Esophagus squamous epithelium (tissue), 5 donors: ENCODE data around the gene MPV17L2. TPM values are rescaled to one million over a fixed set of nuclear protein-coding genes. Genes with fewer than 3 reads are reported as not detected.

Experiments used
- DNase-seq: peaks from one replicate; lab custom pipeline; 2025; lab: John Stamatoyannopoulos, UW
- H3K27ac ChIP-seq, 4 donors: fragments of 200-600 bp; sonication (generic); one replicate each; pipeline ENCODE4 v1.5.1; 2016 to 2019; ENCODE audit warnings: mild to moderate bottlenecking in 1 of 4
- H3K27me3 ChIP-seq, 4 donors: fragments of 200-600 bp; sonication (generic); 1 replicate in 3 of 4; 2 replicates in 1 of 4; pipeline versions ENCODE4 v1.5.1 to v1.6.0; 2017 to 2021; ENCODE audit warnings: antibody characterized with exemption in 1 of 4
- H3K36me3 ChIP-seq, 3 donors: fragments of 200-600 bp; sonication (generic); one replicate each; pipeline ENCODE4 v1.5.1; 2016 to 2019
- H3K4me1 ChIP-seq, 3 donors: fragments of 200-600 bp; sonication (generic); one replicate each; pipeline ENCODE4 v1.5.1; 2017 to 2019
- H3K4me3 ChIP-seq, 4 donors: fragments of 200-600 bp; sonication (generic); 1 replicate in 3 of 4; 2 replicates in 1 of 4; pipeline ENCODE4 v1.5.1; 2016 to 2019; ENCODE audit warnings: mild to moderate bottlenecking in 2 of 4, moderate library complexity in 1 of 4
- H3K9me3 ChIP-seq, 3 donors: fragments of 200-600 bp; sonication (generic); one replicate each; pipeline ENCODE4 v1.5.1; 2016 to 2019
- POLR2A ChIP-seq, 4 donors: fragments of 450-650 bp; IDR thresholded peaks; one replicate each; pipeline ENCODE4 v1.6.1; 2017; ENCODE audit warnings: antibody characterized with exemption in 4 of 4, mild to moderate bottlenecking in 4 of 4, moderate library complexity in 3 of 4
- WGBS, 2 donors: methylation state at CpG; one replicate each; pipeline ENCODE4 v1.1.5; 2018; 5-methylcytosine and 5-hydroxymethylcytosine counted together
- intact Hi-C: fragments of 100-400 bp; cut with DNase I; formaldehyde crosslinking; loops from one replicate; pipeline ENCODE4 v1.15.0; 2022
- total RNA-seq, 4 donors: library from RNA; depleted of rRNA; stranded (reverse); fragments of >200 nt; gene quantifications; one replicate each; pipeline ENCODE4 v1.1.0, GENCODE V29; 2016
- TF ChIP-seq, protein P1 (sequence below), 6 experiments: fragments of 450-650 bp in 4 of 6; fragments of 200-600 bp in 2 of 6; sonication (generic) in 2 of 6; IDR thresholded peaks; one replicate each; pipeline ENCODE4 v1.5.1; 2016 to 2019; ENCODE audit warnings: antibody characterized with exemption in 6 of 6, mild to moderate bottlenecking in 4 of 6, moderate library complexity in 4 of 6
- donor health status: DM: yes; HTN: yes; CAD: no.

Gene MPV17L2
- total RNA-seq, 4 donors from 2014 or later: 10.6 to 23.5 (median 14.0) TPM

GRCh38 chr19:18224525-18225354 lies 31.7 kb downstream of the MPV17L2 start:
- 3 to 10% methylated on average over 9 to 12 of the region's 81 CpGs for WGBS, 2 donors
- H3K27me3 ChIP-seq: peaks cover 11 to 74% (median 13%) of the 10 kb centered on the region in 4 donors

DNA sequence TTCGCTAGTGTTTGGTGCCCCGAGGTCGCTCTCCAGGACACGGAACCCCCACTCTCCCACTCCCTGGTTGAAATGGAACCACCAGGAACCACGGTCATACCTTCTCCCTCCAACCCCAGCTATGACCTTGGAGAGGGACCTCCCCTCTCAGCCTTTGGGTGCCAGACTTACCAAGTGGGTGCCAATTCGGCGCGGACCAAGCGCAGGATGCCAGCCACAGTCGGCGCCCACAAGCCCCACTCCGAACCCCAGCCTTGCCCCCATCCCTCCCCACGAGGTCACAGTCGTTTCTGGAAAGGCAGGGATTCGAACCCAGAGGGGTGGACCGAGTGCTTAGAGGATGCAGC lies 32.3 kb downstream of the MPV17L2 start:
- H3K36me3 ChIP-seq: no peaks in the 10 kb centered on the region
- peak overlapping the region in 2 of 4 donors; percentile 33 to 65 for H3K4me3 ChIP-seq
- peak overlapping the region in 3 of 4 donors; percentile 44 to 68 (median 67) for H3K27ac ChIP-seq
- H3K4me1 ChIP-seq: peaks cover 10 to 38% (median 24%) of the 10 kb centered on the region in 3 donors
- intact Hi-C loops: no loop called here
- DNase-seq: no peak
- 25 to 40% methylated on average over 3 to 6 of the region's 16 CpGs for WGBS, 2 donors
- H3K27me3 ChIP-seq: peaks cover 11 to 76% (median 13%) of the 10 kb centered on the region in 4 donors
- TF ChIP-seq, protein P1, sequence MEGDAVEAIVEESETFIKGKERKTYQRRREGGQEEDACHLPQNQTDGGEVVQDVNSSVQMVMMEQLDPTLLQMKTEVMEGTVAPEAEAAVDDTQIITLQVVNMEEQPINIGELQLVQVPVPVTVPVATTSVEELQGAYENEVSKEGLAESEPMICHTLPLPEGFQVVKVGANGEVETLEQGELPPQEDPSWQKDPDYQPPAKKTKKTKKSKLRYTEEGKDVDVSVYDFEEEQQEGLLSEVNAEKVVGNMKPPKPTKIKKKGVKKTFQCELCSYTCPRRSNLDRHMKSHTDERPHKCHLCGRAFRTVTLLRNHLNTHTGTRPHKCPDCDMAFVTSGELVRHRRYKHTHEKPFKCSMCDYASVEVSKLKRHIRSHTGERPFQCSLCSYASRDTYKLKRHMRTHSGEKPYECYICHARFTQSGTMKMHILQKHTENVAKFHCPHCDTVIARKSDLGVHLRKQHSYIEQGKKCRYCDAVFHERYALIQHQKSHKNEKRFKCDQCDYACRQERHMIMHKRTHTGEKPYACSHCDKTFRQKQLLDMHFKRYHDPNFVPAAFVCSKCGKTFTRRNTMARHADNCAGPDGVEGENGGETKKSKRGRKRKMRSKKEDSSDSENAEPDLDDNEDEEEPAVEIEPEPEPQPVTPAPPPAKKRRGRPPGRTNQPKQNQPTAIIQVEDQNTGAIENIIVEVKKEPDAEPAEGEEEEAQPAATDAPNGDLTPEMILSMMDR (IDR thresholded peaks at IDR 0.05): no peak
- TF ChIP-seq POLR2A (IDR thresholded peaks at IDR 0.05): no peak
- no peaks in the 10 kb centered on the region for H3K9me3 ChIP-seq

More at GRCh38 chr19:18224525-18225354, 31.7 kb downstream of the MPV17L2 start:
- Histone ChIP-seq H3K36me3 (no peaks in the 10 kb centered on the region), H3K27ac (peak overlapping the region in 3 of 4 donors; percentile 44 to 68 (median 67)), H3K4me1 (peaks cover 10 to 38% (median 24%) of the 10 kb centered on the region in 3 donors), H3K4me3 (peak overlapping the region; percentile 21 to 65 (median 36)), H3K9me3 (no peaks in the 10 kb centered on the region)
- peak; percentile 70 for DNase-seq
- no peak for TF ChIP-seq POLR2A (IDR thresholded peaks at IDR 0.05)
- TF ChIP-seq, protein P1 (IDR thresholded peaks at IDR 0.05): no peak
- intact Hi-C loops: no loop called here

GRCh38 chr19:18225702-18226468 lies 32.9 kb downstream of the MPV17L2 start, which contains the start of gene PDE4C:
PDE4C (minus strand) TSS chr19:18226438; CDS start chr19:18226415, 23 bp downstream.
- Histone ChIP-seq H3K4me3 (peak within 1 kb of the TSS in 2 of 4 donors; percentile 33 to 65), H3K4me1 (peaks cover 10 to 33% (median 23%) of the 10 kb centered on the region in 3 donors), H3K27me3 (peaks cover 11 to 76% (median 13%) of the 10 kb centered on the region in 4 donors), H3K36me3 (no peaks in the 10 kb centered on the region), H3K9me3 (no peaks in the 10 kb centered on the region), H3K27ac (peak within 1 kb of the TSS in 3 of 4 donors; percentile 44 to 68 (median 67))
- 9 to 11% methylated on average over 19 to 20 of the region's 51 CpGs for WGBS, 2 donors
- TF ChIP-seq POLR2A (IDR thresholded peaks at IDR 0.05): no peak
- TF ChIP-seq, protein P1 (IDR thresholded peaks at IDR 0.05): no peak
- intact Hi-C loops: no loop called here
- no peak for DNase-seq

- no peak overlapping the region for H3K27ac ChIP-seq
- H3K9me3 ChIP-seq: no peaks in the 10 kb centered on the region
- peaks cover 12 to 76% (median 14%) of the 10 kb centered on the region in 4 donors for H3K27me3 ChIP-seq
- WGBS, 2 donors: 71 to 78% methylated on average over 11 to 14 of the region's 18 CpGs
- H3K36me3 ChIP-seq: no peaks in the 10 kb centered on the region
- no peak for TF ChIP-seq POLR2A (IDR thresholded peaks at IDR 0.05)
- TF ChIP-seq, protein P1 (IDR thresholded peaks at IDR 0.05): no peak
- DNase-seq: no peak
- H3K4me1 ChIP-seq: peaks cover 10 to 39% (median 21%) of the 10 kb centered on the region in 3 donors
- intact Hi-C loops: no loop called here
- H3K4me3 ChIP-seq: no peak overlapping the region
Observed at GRCh38 chr19:18226956-18227780, 34.1 kb downstream of the MPV17L2 start.
